A673 (cell line): ENCODE measurements around the gene GIMAP1. TPM values are rescaled to one million over a fixed set of nuclear protein-coding genes. Genes with fewer than 3 reads are reported as not detected.

ENCODE experiments used
- BruUV-seq: library from RNA; stranded (reverse); fragments of 400-500 nt; replicated peaks from 2 replicates; lab custom pipeline; 2021; lab: Mats Ljungman, UMichigan
- CTCF ChIA-PET: fragments of 300-600 bp; sonication (Branson Sonifier 250); formaldehyde crosslinking; loops from one replicate; lab custom pipeline; 2022; ENCODE audit warnings: antibody characterized with exemption; lab: Charles Lee
- POLR2A ChIA-PET: fragments of 300-600 bp; sonication (Branson Sonifier 250); formaldehyde crosslinking; loops from one replicate; lab custom pipeline; 2022; ENCODE audit warnings: antibody characterized with exemption; ENCODE audit not compliant: low non-redundant PET; lab: Charles Lee
- DNase-seq: peaks from one replicate; pipeline ENCODE4 v3.0.0-alpha.2; 2015; ENCODE audit warnings: low spot score
- H3K27ac ChIP-seq: fragments of 200-600 bp; sonication (generic); 2 replicates; pipeline ENCODE4 v1.5.1; 2016; ENCODE audit warnings: mixed run types, low read depth, mild to moderate bottlenecking, mixed read lengths, antibody characterized with exemption, low read length; ENCODE audit not compliant: poor library complexity, severe bottlenecking
- H3K27me3 ChIP-seq: fragments of 200-600 bp; sonication (generic); replicated peaks from 2 replicates; pipeline ENCODE4 v1.6.1; 2017; ENCODE audit warnings: mixed run types, low read depth, mild to moderate bottlenecking, mixed read lengths, antibody characterized with exemption, low read length; ENCODE audit not compliant: insufficient read depth, poor library complexity
- H3K36me3 ChIP-seq: fragments of 200-600 bp; sonication (generic); 2 replicates; pipeline ENCODE4 v1.6.1; 2016; ENCODE audit warnings: mixed run types, mild to moderate bottlenecking, mixed read lengths, antibody characterized with exemption, low read length; ENCODE audit not compliant: insufficient read depth, poor library complexity, severe bottlenecking
- H3K4me1 ChIP-seq: fragments of 200-600 bp; sonication (generic); 2 replicates; pipeline ENCODE4 v1.6.1; 2017; ENCODE audit warnings: mixed run types, mild to moderate bottlenecking, mixed read lengths, antibody characterized with exemption, low read length; ENCODE audit not compliant: insufficient read depth, poor library complexity, severe bottlenecking
- H3K4me3 ChIP-seq: fragments of 200-600 bp; sonication (generic); 2 replicates; pipeline ENCODE4 v1.5.1; 2016; ENCODE audit warnings: low read depth, mixed run types, mild to moderate bottlenecking, mixed read lengths, low read length; ENCODE audit not compliant: poor library complexity, severe bottlenecking
- H3K9me3 ChIP-seq: fragments of 200-600 bp; sonication (generic); 2 replicates; pipeline ENCODE4 v1.6.1; 2016; ENCODE audit warnings: mixed run types, low read depth, mild to moderate bottlenecking, mixed read lengths, antibody characterized with exemption, low read length; ENCODE audit not compliant: poor library complexity, severe bottlenecking
- CTCF ChIP-seq: fragments of 300-800, 200-600 bp; sonication (generic); conservative IDR thresholded peaks from 2 replicates; pipeline ENCODE4 v1.5.1; 2017; ENCODE audit warnings: low read depth, mild to moderate bottlenecking, antibody characterized with exemption, low read length, moderate library complexity, mixed read lengths
- EZH2 ChIP-seq: fragments of 200-600 bp; sonication (generic); IDR thresholded peaks from 2 replicates; pipeline ENCODE4 v1.6.1; 2017; ENCODE audit warnings: borderline replicate concordance, low read depth, mild to moderate bottlenecking, mixed read lengths, antibody characterized with exemption, low read length; ENCODE audit not compliant: poor library complexity, severe bottlenecking
- intact Hi-C: fragments of 100-400 bp; cut with micrococcal nuclease; formaldehyde crosslinking; loops from one replicate; pipeline ENCODE4 v1.10.0; 2022; ENCODE audit not compliant: unreplicated experiment
- total RNA-seq: library from RNA; stranded (reverse); gene quantifications from 2 replicates; pipeline ENCODE4 v1.2.3, GENCODE V29; 2021

GIMAP1 gene
- total RNA-seq, 1 experiment from 2014 or later: not detected

- no TSS peak for BruUV-seq
- Histone ChIP-seq H3K36me3 (no peaks in the 10 kb centered on the region), H3K27me3 (no peaks in the 10 kb centered on the region), H3K9me3 (no peaks in the 10 kb centered on the region), H3K4me1 (peaks cover 9% of the 10 kb centered on the region), H3K27ac (no peak overlapping the region), H3K4me3 (no peak overlapping the region)
- POLR2A ChIA-PET: no interaction called here
- TF ChIP-seq EZH2 (no peak), CTCF (no peak)
- no peak for DNase-seq
- CTCF ChIA-PET: interaction anchor here (0.7 to 1.2 kb wide), 3 partner anchors 115 to 308 kb away, joined by 3 to 4 read pairs (median 3); no protein-coding TSS in a partner anchor
- intact Hi-C loops: loop anchor here (10.0 kb wide), 1 partner anchor 471 kb away; no protein-coding TSS in a partner anchor
Measured at GRCh38 chr7:150756166-150756565, 39.8 kb downstream of the GIMAP1 start.

- Histone ChIP-seq H3K9me3 (no peaks in the 10 kb centered on the region), H3K4me1 (peaks cover 9% of the 10 kb centered on the region), H3K4me3 (no peak overlapping the region), H3K27me3 (no peaks in the 10 kb centered on the region), H3K36me3 (no peaks in the 10 kb centered on the region), H3K27ac (no peak overlapping the region)
- no TSS peak for BruUV-seq
- ChIA-PET CTCF (no interaction called here), POLR2A (no interaction called here)
- DNase-seq: peak; percentile 56
- TF ChIP-seq EZH2 (no peak), CTCF (peak; percentile 46)
- intact Hi-C loops: loop anchor here (10.0 kb wide), 1 partner anchor 472 kb away; no protein-coding TSS in a partner anchor
Measured at GRCh38 chr7:150756858-150757257, 40.4 kb downstream of the GIMAP1 start.

GRCh38 chr7:150759479-150759878, 43.1 kb downstream of the GIMAP1 start:
- Histone ChIP-seq H3K27ac (no peak overlapping the region), H3K9me3 (no peaks in the 10 kb centered on the region), H3K4me3 (no peak overlapping the region), H3K4me1 (peaks cover 5% of the 10 kb centered on the region), H3K27me3 (no peaks in the 10 kb centered on the region), H3K36me3 (no peaks in the 10 kb centered on the region)
- intact Hi-C loops: loop anchor here (10.0 kb wide), 1 partner anchor 475 kb away; no protein-coding TSS in a partner anchor
- ChIA-PET CTCF (no interaction called here), POLR2A (no interaction called here)
- BruUV-seq: no TSS peak
- no peak for TF ChIP-seq EZH2
- TF ChIP-seq CTCF: no peak
- no peak for DNase-seq
